Retinal pigment epithelial cell (primary cell): ENCODE results near the gene ARHGAP31.

Experiments used
- DNase-seq: peaks from one replicate; pipeline ENCODE4 v3.0.0-alpha.2; 2010; ENCODE audit warnings: low read depth
- H3K4me3 ChIP-seq: 2 replicates; pipeline ENCODE4 v1.5.1; 2011; ENCODE audit warnings: mild to moderate bottlenecking, low read length, control low read depth, moderate library complexity
- TF ChIP-seq, protein P1 (sequence below): conservative IDR thresholded peaks from 2 replicates; pipeline ENCODE4 v1.5.1; 2011; ENCODE audit warnings: low read depth, low read length, control low read depth, inconsistent platforms

The ARHGAP31 gene

DNA sequence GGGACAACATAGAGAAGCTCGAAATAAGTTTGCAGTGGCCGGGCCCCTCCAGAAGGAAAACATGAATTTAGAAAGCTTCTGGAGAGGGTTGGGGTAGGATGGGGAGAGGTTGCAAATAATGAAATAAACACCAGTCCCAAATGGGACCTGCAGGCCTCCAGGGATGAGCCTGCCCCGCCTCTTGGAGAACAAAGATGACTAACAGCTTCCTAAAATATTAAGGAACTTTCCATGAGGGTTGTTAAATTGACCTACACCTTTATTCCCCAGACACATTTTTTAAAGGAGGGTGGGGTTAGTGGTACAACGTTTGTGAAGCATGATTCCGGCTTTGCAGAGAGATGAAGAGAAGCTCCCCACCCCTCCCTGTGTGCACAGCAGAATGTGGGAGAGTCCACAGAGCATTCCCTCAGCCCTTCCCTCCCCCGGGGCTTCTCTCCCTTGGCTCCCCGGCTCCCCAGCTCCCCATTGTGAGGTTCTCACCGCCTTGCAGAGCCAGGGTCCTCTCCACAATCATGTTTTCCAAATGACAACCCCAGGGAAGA lies 84.1 kb downstream of the ARHGAP31 start:
- DNase-seq = no peak
- TF ChIP-seq, protein P1, sequence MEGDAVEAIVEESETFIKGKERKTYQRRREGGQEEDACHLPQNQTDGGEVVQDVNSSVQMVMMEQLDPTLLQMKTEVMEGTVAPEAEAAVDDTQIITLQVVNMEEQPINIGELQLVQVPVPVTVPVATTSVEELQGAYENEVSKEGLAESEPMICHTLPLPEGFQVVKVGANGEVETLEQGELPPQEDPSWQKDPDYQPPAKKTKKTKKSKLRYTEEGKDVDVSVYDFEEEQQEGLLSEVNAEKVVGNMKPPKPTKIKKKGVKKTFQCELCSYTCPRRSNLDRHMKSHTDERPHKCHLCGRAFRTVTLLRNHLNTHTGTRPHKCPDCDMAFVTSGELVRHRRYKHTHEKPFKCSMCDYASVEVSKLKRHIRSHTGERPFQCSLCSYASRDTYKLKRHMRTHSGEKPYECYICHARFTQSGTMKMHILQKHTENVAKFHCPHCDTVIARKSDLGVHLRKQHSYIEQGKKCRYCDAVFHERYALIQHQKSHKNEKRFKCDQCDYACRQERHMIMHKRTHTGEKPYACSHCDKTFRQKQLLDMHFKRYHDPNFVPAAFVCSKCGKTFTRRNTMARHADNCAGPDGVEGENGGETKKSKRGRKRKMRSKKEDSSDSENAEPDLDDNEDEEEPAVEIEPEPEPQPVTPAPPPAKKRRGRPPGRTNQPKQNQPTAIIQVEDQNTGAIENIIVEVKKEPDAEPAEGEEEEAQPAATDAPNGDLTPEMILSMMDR = no peak

DNA sequence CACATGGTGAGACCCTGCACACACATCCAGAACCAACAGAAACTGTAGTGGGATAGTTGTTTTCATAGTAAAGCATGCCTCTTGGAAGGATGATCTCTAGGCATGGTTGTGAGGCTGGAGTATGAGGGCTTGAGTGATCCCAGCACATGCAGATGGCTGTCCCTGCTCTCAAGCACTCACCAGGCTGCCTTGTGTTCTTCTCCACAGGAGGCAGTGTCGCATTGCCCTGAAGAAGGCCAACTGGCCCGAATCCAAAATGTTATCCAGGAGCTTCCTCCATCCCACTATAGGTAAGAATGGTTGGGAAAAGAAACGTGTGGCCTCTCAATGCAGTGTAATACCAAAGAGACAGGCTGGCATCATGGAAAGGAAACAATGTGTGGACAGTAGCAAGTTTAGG lies 86.5 kb downstream of the ARHGAP31 start:
- no peak overlapping the region for H3K4me3 ChIP-seq
- DNase-seq = no peak
- TF ChIP-seq, protein P1 = peak; percentile 13

More for the DNA sequence above, 84.1 kb downstream of the ARHGAP31 start:
- H3K4me3 ChIP-seq = no peak overlapping the region

DNA sequence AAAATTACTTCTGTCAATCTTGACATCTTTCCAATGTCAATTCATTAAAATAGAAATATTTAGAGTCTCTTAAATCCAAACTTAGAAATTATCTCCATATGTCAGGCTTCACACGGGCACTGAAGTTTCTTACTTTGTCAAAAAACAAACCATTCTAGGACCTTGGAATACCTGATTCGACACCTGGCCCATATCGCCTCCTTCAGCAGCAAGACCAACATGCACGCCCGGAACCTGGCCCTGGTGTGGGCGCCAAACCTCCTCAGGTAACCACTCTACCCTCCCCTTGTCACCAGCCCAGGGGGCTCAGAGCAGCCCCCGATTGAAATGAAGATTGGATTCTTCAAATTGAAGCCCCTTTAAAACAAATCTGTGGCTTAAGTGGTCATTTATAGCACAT lies 88.0 kb downstream of the ARHGAP31 start:
- no peak overlapping the region for H3K4me3 ChIP-seq
- DNase-seq = no peak
- TF ChIP-seq, protein P1 = no peak

DNA sequence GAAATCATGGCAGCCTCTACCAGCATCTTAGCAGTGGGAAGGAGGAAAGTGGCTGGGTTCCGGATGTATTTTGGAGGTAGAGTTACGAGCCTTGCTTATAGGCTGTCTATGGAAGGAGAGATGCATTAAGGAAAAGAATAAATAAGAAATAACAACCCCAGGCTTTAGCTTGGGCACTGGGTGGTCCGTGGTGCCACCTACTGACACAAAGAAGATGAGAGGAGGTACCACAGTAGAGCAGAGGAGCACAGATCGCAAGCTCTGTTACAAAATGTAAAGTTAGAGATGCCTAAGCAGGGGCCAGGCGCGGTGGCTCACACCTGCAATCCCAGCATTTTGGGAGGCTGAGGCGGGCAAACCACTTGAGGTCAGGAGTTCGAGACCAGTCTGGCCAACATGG lies 94.4 kb downstream of the ARHGAP31 start:
- H3K4me3 ChIP-seq = no peak overlapping the region
- DNase-seq = no peak
- TF ChIP-seq, protein P1 = no peak

DNA sequence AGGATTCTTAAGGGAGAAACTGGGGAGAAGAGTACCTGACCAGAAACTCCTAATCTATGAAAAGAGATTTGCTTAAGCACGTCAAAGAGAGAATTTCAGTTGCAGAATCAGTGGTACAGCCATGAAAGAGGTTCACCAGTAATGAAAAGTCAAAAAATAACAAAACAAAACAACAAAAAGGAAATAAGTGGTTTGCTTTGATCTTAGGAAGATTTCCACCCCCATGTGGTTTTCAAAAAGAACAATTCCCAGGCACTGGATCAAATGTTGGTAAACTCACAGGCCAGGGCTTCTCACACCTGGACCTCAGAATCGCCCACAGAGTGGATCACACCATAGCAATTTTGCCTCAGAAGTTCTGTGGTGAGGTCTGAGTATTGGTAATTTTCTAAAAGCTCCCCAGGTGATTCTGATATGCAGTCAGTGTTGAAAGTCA lies 101.8 kb downstream of the ARHGAP31 start:
- DNase-seq = no peak
- TF ChIP-seq, protein P1 = no peak
- H3K4me3 ChIP-seq = no peak overlapping the region

DNA sequence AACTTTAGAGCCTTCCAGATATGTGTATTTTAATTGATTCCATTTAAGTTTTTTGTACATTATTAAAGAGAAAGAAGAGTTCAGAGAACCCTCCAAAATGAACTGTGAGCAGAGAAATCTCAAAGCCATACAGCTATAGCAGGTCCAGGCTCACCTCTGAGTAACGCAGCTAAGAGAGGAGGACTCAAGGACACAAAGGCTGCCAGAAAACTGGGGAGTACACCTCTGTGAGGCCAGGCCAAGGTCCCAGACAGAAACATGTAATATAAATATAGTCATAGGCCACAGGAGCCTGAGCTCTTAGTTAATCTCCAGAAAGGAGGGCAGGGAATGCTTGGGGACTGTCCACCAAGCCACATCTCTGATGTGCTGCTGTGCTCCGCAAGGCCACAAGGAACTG lies 102.7 kb downstream of the ARHGAP31 start:
- no peak overlapping the region for H3K4me3 ChIP-seq
- TF ChIP-seq, protein P1 = no peak
- no peak for DNase-seq

DNA sequence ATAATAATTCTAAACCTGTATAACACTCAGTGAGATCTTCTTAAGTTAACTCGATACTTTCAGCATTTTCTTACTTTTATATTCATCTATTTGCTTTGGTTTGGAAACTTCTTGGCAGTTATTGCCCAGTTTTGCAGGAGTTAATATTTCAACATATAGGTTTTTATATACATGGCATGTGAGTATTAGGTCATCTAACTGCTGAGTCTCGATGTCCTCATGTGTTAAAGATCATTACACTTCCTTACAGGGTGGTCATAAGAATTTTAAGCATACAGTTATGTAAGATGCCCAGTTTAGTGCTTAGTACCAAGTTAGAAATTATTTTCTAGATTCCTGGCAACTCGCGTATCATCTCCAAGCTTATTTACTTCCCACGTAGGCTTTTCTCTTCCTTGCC lies 106.3 kb downstream of the ARHGAP31 start:
- TF ChIP-seq, protein P1 = no peak
- H3K4me3 ChIP-seq = no peak overlapping the region
- no peak for DNase-seq
